PC-9 (cell line): Measurements from ENCODE around the gene AAR2.

ENCODE experiments used
- EZH2 ChIP-seq: fragments of 200-600 bp; sonication (generic); IDR thresholded peaks from 2 replicates; pipeline ENCODE4 v1.8.0; 2017; ENCODE audit warnings: antibody characterized with exemption, low read depth
- TF ChIP-seq, protein P1 (sequence below): fragments of 200-600 bp; sonication (generic); conservative IDR thresholded peaks from 2 replicates; pipeline ENCODE4 v1.6.1; 2017; ENCODE audit warnings: mixed run types, antibody characterized with exemption, mild to moderate bottlenecking, moderate library complexity

DNA sequence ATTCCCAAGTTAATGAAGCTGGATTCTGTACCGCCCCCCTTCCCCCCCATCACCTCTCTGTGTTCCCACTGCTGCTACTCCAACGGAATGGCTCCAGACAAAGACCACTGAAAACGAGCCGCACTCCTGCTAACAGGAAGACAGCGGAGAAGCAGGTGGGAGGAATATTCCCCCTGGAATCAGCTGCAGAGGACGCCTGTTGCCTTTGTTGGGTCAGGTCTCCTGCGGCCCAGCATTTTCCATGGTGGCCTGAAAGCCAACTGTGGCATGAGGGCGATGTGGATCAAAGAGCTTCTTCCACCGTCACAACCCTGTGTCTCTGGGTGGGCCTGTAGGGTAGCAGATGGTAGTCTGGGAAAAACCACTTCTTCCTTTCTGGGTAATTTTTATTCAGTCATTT, 16.8 kb downstream of the AAR2 start:
- TF ChIP-seq EZH2 = no peak
- TF ChIP-seq, protein P1, sequence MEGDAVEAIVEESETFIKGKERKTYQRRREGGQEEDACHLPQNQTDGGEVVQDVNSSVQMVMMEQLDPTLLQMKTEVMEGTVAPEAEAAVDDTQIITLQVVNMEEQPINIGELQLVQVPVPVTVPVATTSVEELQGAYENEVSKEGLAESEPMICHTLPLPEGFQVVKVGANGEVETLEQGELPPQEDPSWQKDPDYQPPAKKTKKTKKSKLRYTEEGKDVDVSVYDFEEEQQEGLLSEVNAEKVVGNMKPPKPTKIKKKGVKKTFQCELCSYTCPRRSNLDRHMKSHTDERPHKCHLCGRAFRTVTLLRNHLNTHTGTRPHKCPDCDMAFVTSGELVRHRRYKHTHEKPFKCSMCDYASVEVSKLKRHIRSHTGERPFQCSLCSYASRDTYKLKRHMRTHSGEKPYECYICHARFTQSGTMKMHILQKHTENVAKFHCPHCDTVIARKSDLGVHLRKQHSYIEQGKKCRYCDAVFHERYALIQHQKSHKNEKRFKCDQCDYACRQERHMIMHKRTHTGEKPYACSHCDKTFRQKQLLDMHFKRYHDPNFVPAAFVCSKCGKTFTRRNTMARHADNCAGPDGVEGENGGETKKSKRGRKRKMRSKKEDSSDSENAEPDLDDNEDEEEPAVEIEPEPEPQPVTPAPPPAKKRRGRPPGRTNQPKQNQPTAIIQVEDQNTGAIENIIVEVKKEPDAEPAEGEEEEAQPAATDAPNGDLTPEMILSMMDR = no peak
